Vein endothelial cell (primary cell): Measurements from ENCODE around the gene OPTC. TPM values are rescaled to one million over a fixed set of nuclear protein-coding genes. Genes with fewer than 3 reads are reported as not detected.

Source experiments
- total RNA-seq: library from RNA; depleted of rRNA; stranded (reverse); fragments of >200 nt; gene quantifications from 2 replicates; pipeline ENCODE4 v1.2.3, GENCODE V29; 2012

Gene OPTC
- not detected in 2 replicates for total RNA-seq

GRCh38 chr1:203493901-203494300, at the start of gene OPTC:
Gene OPTC (plus strand): TSS chr1:203494153. CDS start chr1:203496006, 1,853 bp downstream.

GRCh38 chr1:203475012-203475981, 18.7 kb upstream of the OPTC start, which contains the start of gene PRELP:
Gene PRELP (plus strand): TSS chr1:203475806. CDS start chr1:203483185, 7,379 bp downstream.

Other genes with a start within 250 kb of the OPTC start
- 66.9 and 77.1 TPM in 2 replicates for gene BTG2, start 188.6 kb upstream of the OPTC start, total RNA-seq
- gene FMOD, start 143.0 kb upstream of the OPTC start, total RNA-seq, result 0.19 and 0.33 TPM in 2 replicates
- gene PRELP, start 18.3 kb upstream of the OPTC start, total RNA-seq, result under 0.01 TPM in 1 of 2 replicates, not detected in the other
- 184 and 225 TPM in 2 replicates for gene ATP2B4, start 132.7 kb downstream of the OPTC start, total RNA-seq